ENCODE data around the gene MARCHF3.
"Not testable (repeated sequence)": the region's sequence is repeated elsewhere in the genome, so short reads cannot be mapped to it uniquely, and the experiment has no call there.

The MARCHF3 gene

GRCh38 chr5:127061537-127061936, 31.2 kb upstream of the MARCHF3 start:
- DNase-seq (ENCODE audit: low spot score): no peak
- no peaks in the 10 kb centered on the region for H3K27me3 Mint-ChIP-seq (ENCODE audit: low read depth)
- no peak overlapping the region for H3K4me3 Mint-ChIP-seq
- no peak overlapping the region for H3K27ac Mint-ChIP-seq
- peaks cover 13% of the 10 kb centered on the region for H3K36me3 Mint-ChIP-seq (ENCODE audit: low read depth)
- peaks cover 10% of the 10 kb centered on the region for H3K4me1 Mint-ChIP-seq (ENCODE audit: low read depth)
- peaks cover under 1% of the 10 kb centered on the region for H3K9me3 Mint-ChIP-seq

GRCh38 chr5:127060470-127060985, 30.2 kb upstream of the MARCHF3 start:
- H3K4me1 Mint-ChIP-seq (ENCODE audit: low read depth): peaks cover 10% of the 10 kb centered on the region
- no peak overlapping the region for H3K4me3 Mint-ChIP-seq
- H3K27ac Mint-ChIP-seq: no peak overlapping the region

GRCh38 chr5:127056896-127057295, 26.5 kb upstream of the MARCHF3 start:
- H3K4me1 Mint-ChIP-seq (ENCODE audit: low read depth): peaks cover 10% of the 10 kb centered on the region
- H3K27me3 Mint-ChIP-seq (ENCODE audit: low read depth): no peaks in the 10 kb centered on the region
- DNase-seq (ENCODE audit: low spot score): no peak
- no peak overlapping the region for H3K4me3 Mint-ChIP-seq
- peaks cover 9% of the 10 kb centered on the region for H3K9me3 Mint-ChIP-seq
- peaks cover 35% of the 10 kb centered on the region for H3K36me3 Mint-ChIP-seq (ENCODE audit: low read depth)
- no peak overlapping the region for H3K27ac Mint-ChIP-seq

More at GRCh38 chr5:127060470-127060985, 30.2 kb upstream of the MARCHF3 start:
- Mint-ChIP-seq H3K9me3 (peaks cover 9% of the 10 kb centered on the region), H3K36me3 (ENCODE audit: low read depth) (peaks cover 22% of the 10 kb centered on the region), H3K27me3 (ENCODE audit: low read depth) (no peaks in the 10 kb centered on the region)
- no peak for DNase-seq (ENCODE audit: low spot score)

- Mint-ChIP-seq H3K27me3 (ENCODE audit: low read depth) (no peaks in the 10 kb centered on the region), H3K36me3 (ENCODE audit: low read depth) (peaks cover 35% of the 10 kb centered on the region), H3K4me3 (no peak overlapping the region)
Observed at GRCh38 chr5:127055880-127056653, 25.7 kb upstream of the MARCHF3 start.

GRCh38 chr5:127053551-127053950, 23.2 kb upstream of the MARCHF3 start:
- not testable (repeated sequence) for DNase-seq (ENCODE audit: low spot score); H3K4me3 Mint-ChIP-seq; H3K4me1 Mint-ChIP-seq (ENCODE audit: low read depth); H3K27me3 Mint-ChIP-seq (ENCODE audit: low read depth); H3K9me3 Mint-ChIP-seq; H3K27ac Mint-ChIP-seq
- peaks cover 32% of the 10 kb centered on the region for H3K36me3 Mint-ChIP-seq (ENCODE audit: low read depth)

More at GRCh38 chr5:127055880-127056653, 25.7 kb upstream of the MARCHF3 start:
- H3K27ac Mint-ChIP-seq: no peak overlapping the region
- H3K4me1 Mint-ChIP-seq (ENCODE audit: low read depth): peaks cover 10% of the 10 kb centered on the region
- no peak for DNase-seq (ENCODE audit: low spot score)
- peaks cover 9% of the 10 kb centered on the region for H3K9me3 Mint-ChIP-seq

- H3K27me3 Mint-ChIP-seq (ENCODE audit: low read depth): no peaks in the 10 kb centered on the region
- no peaks in the 10 kb centered on the region for H3K4me1 Mint-ChIP-seq (ENCODE audit: low read depth)
- peaks cover 9% of the 10 kb centered on the region for H3K9me3 Mint-ChIP-seq
- DNase-seq (ENCODE audit: low spot score): no peak
- H3K36me3 Mint-ChIP-seq (ENCODE audit: low read depth): peaks cover 28% of the 10 kb centered on the region
- no peak overlapping the region for H3K4me3 Mint-ChIP-seq
- no peak overlapping the region for H3K27ac Mint-ChIP-seq
Observed at GRCh38 chr5:127053049-127053448, 22.7 kb upstream of the MARCHF3 start.

GRCh38 chr5:127051591-127051990, 21.2 kb upstream of the MARCHF3 start:
- no peak for DNase-seq (ENCODE audit: low spot score)

GRCh38 chr5:127046343-127047072, 16.1 kb upstream of the MARCHF3 start:
- Mint-ChIP-seq H3K27ac (no peak overlapping the region), H3K4me3 (no peak overlapping the region), H3K4me1 (ENCODE audit: low read depth) (no peaks in the 10 kb centered on the region), H3K36me3 (ENCODE audit: low read depth) (no peaks in the 10 kb centered on the region), H3K9me3 (no peaks in the 10 kb centered on the region), H3K27me3 (ENCODE audit: low read depth) (no peaks in the 10 kb centered on the region)
- no peak for DNase-seq (ENCODE audit: low spot score)

More at GRCh38 chr5:127051591-127051990, 21.2 kb upstream of the MARCHF3 start:
- Mint-ChIP-seq H3K9me3 (peaks cover 8% of the 10 kb centered on the region), H3K4me1 (ENCODE audit: low read depth) (no peaks in the 10 kb centered on the region), H3K27me3 (ENCODE audit: low read depth) (no peaks in the 10 kb centered on the region), H3K4me3 (no peak overlapping the region), H3K36me3 (ENCODE audit: low read depth) (peaks cover 22% of the 10 kb centered on the region), H3K27ac (no peak overlapping the region)

- DNase-seq (ENCODE audit: low spot score): no peak
- H3K4me1 Mint-ChIP-seq (ENCODE audit: low read depth): peaks cover 6% of the 10 kb centered on the region
Observed at GRCh38 chr5:127042593-127042992, 12.2 kb upstream of the MARCHF3 start.

GRCh38 chr5:127041571-127041970, 11.2 kb upstream of the MARCHF3 start:
- no peaks in the 10 kb centered on the region for H3K27me3 Mint-ChIP-seq (ENCODE audit: low read depth)
- no peaks in the 10 kb centered on the region for H3K9me3 Mint-ChIP-seq
- peaks cover 6% of the 10 kb centered on the region for H3K4me1 Mint-ChIP-seq (ENCODE audit: low read depth)
- no peak overlapping the region for H3K27ac Mint-ChIP-seq
- DNase-seq (ENCODE audit: low spot score): no peak
- no peak overlapping the region for H3K4me3 Mint-ChIP-seq
- no peaks in the 10 kb centered on the region for H3K36me3 Mint-ChIP-seq (ENCODE audit: low read depth)

More at GRCh38 chr5:127042593-127042992, 12.2 kb upstream of the MARCHF3 start:
- no peaks in the 10 kb centered on the region for H3K9me3 Mint-ChIP-seq
- no peak overlapping the region for H3K4me3 Mint-ChIP-seq
- H3K27ac Mint-ChIP-seq: no peak overlapping the region
- no peaks in the 10 kb centered on the region for H3K27me3 Mint-ChIP-seq (ENCODE audit: low read depth)
- H3K36me3 Mint-ChIP-seq (ENCODE audit: low read depth): no peaks in the 10 kb centered on the region

GRCh38 chr5:127040796-127041520, 10.6 kb upstream of the MARCHF3 start:
- no peak overlapping the region for H3K4me3 Mint-ChIP-seq
- no peak overlapping the region for H3K27ac Mint-ChIP-seq
- H3K27me3 Mint-ChIP-seq (ENCODE audit: low read depth): no peaks in the 10 kb centered on the region
- DNase-seq (ENCODE audit: low spot score): no peak
- peaks cover 6% of the 10 kb centered on the region for H3K4me1 Mint-ChIP-seq (ENCODE audit: low read depth)
- no peaks in the 10 kb centered on the region for H3K9me3 Mint-ChIP-seq
- no peaks in the 10 kb centered on the region for H3K36me3 Mint-ChIP-seq (ENCODE audit: low read depth)

GRCh38 chr5:127038550-127038949, 8.2 kb upstream of the MARCHF3 start:
- no peak overlapping the region for H3K4me3 Mint-ChIP-seq
- no peaks in the 10 kb centered on the region for H3K9me3 Mint-ChIP-seq
- no peaks in the 10 kb centered on the region for H3K36me3 Mint-ChIP-seq (ENCODE audit: low read depth)
- no peak for DNase-seq (ENCODE audit: low spot score)
- peaks cover 7% of the 10 kb centered on the region for H3K4me1 Mint-ChIP-seq (ENCODE audit: low read depth)
- peaks cover 8% of the 10 kb centered on the region for H3K27me3 Mint-ChIP-seq (ENCODE audit: low read depth)
- no peak overlapping the region for H3K27ac Mint-ChIP-seq

GRCh38 chr5:127031863-127032232, 1.5 kb upstream of the MARCHF3 start:
- Mint-ChIP-seq H3K4me3 (peak overlapping the region; percentile 90), H3K9me3 (no peaks in the 10 kb centered on the region), H3K27ac (peak overlapping the region; percentile 41), H3K4me1 (ENCODE audit: low read depth) (peaks cover 9% of the 10 kb centered on the region), H3K27me3 (ENCODE audit: low read depth) (peaks cover 47% of the 10 kb centered on the region), H3K36me3 (ENCODE audit: low read depth) (no peaks in the 10 kb centered on the region)
- DNase-seq (ENCODE audit: low spot score): no peak
